Liver (tissue), 3 donors: ENCODE data around the gene SPDYE2B.
"Not testable (repeated sequence)": the region's sequence is repeated elsewhere in the genome, so short reads cannot be mapped to it uniquely, and the experiment has no call there.

ENCODE experiments used
- ATF3 ChIP-seq: IDR thresholded peaks from 2 replicates; pipeline ENCODE4 v1.6.1; 2016; ENCODE audit warnings: antibody characterized with exemption
- CTCF ChIP-seq: fragments of 150-350 bp; IDR thresholded peaks from 2 replicates; pipeline ENCODE4 v1.5.1; 2017; ENCODE audit warnings: improper control_type of control experiment, low read depth, low read length; ENCODE audit not compliant: missing input control
- RAD21 ChIP-seq, 2 donors: IDR thresholded peaks; 2 replicates each; pipeline ENCODE4 v1.6.1; 2016; ENCODE audit warnings: antibody characterized with exemption in 2 of 2, mild to moderate bottlenecking in 2 of 2
- ZBTB33 ChIP-seq: IDR thresholded peaks from 2 replicates; pipeline ENCODE4 v1.6.1; 2016; ENCODE audit warnings: antibody characterized with exemption
- donor health status: healthy.
- donor health status: healthy.

GRCh38 chr7:102643404-102643803 lies 6.7 kb upstream of the SPDYE2B start:
- TF ChIP-seq CTCF; RAD21 (IDR thresholded peaks at IDR 0.05); ATF3; ZBTB33: not testable (repeated sequence)
